Right lobe of liver (tissue), 4 donors: ENCODE data around the gene PTPN5.

Experiments used
- CTCF ChIP-seq, 4 donors: fragments of 200-600 bp in 3 of 4; fragments of 450-650 bp in 1 of 4; IDR thresholded peaks; one replicate each; pipeline versions ENCODE4 v1.5.1 to v1.8.0; 2016 to 2022; ENCODE audit warnings: antibody characterized with exemption in 4 of 4, mild to moderate bottlenecking in 2 of 4
- POLR2A ChIP-seq: fragments of 450-650 bp; IDR thresholded peaks from one replicate; pipeline ENCODE4 v1.6.1; 2017; ENCODE audit warnings: antibody characterized with exemption, mild to moderate bottlenecking
- donor health status: DM: no; HTN: no; CAD: no.
- donor health status: DM: no; HTN: no; CAD: no.
- donor health status: DM: no; HTN: yes; CAD: no.

- TF ChIP-seq POLR2A (no peak), CTCF (IDR thresholded peaks at IDR 0.05) (no peak)
These were observed 51.9 kb downstream of the PTPN5 start for GRCh38 chr11:18739685-18740084.
